SW480 (cell line): Measurements from ENCODE around the gene MED28.

Experiments
- DNase-seq: peaks from one replicate; pipeline ENCODE4 v3.0.0-alpha.2; 2016; ENCODE audit warnings: low spot score

Gene MED28

DNA sequence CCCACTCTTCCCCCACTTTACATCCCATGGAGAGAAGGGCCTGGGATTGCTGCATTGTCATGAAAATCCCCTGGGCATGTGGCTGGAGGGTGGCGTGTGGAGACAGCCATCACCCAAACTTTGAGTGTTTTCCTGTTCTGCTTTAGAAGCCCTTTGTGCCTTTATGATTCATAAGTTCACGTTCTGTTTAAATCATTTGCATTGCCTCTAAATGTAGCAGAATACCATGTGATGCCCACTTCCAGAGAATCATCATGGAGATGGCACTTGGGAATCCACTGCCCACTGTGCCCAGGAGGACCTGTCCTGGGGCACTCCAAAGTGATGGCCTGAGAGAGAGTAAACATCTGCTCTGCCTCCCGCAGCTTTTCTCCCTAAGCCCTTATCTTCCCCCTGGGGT is 52.8 kb downstream of the MED28 start:
- DNase-seq: no peak

GRCh38 chr4:17667653-17668201 is 53.3 kb downstream of the MED28 start:
- DNase-seq: no peak

GRCh38 chr4:17670423-17670822 is 56.0 kb downstream of the MED28 start:
- DNase-seq: no peak

DNA sequence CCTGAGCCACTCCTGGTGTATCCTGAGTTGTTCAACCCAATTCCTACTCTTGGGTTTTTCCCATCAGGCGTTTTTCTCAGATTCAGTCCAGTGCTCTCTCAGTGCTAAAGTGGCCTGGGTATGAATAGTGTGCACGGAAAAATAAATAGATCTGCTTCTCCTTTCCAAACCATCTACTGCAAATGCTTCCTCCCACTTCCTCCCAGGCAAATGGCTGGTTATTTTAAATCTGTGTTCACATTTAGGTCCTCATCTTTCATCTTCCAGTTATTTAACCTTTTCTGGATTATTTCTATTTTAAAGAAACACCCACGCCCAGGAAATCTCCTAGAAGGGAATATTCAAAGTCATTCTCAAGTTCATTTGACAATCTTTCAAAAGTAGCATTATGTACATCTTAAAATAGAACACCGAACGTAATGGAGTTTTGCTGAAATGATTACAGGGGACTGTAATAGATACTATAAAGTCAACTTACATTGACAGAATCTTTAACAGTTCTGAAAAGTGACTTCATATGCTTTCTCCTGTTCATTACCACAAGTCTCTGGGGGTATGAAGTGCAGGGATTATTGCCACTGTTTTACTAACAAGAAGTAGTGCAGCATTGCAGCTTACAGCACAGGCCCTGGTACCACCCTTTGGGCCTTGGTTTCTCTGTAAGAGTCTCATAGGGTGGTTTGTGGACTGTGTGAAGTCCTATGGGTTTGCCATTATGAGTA is 66.3 kb downstream of the MED28 start:
- DNase-seq: no peak

- no peak for DNase-seq
These were observed 67.1 kb downstream of the MED28 start for GRCh38 chr4:17681281-17682221.

DNA sequence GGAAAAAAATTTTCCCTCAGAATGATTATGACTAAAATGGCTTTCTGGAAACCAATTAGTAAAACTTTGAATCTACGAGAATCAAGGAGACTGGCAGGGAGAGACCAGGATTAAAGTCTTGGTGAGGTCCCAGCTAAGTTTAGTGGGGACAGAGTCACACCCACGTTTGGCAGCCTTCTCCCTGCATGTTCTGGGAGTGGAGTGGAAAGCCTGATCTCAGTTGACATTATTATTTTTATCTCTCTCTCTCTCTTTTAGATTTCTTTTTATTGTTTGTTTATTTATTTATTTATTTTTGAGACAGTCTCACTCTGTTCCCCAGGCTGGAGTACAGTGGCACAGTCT is 67.8 kb downstream of the MED28 start:
- DNase-seq: no peak
